Breast epithelium (tissue), 4 donors: ENCODE measurements around the gene DHRS12. TPM values are rescaled to one million over a fixed set of nuclear protein-coding genes. Genes with fewer than 3 reads are reported as not detected.
A peak's percentile ranks its signal among the peaks of the same experiment; 100 is the strongest.

ENCODE experiments used
- DNase-seq, 2 donors: peaks; one replicate each; pipeline ENCODE4 v3.0.0-alpha.2; 2019; ENCODE audit warnings: low spot score in 2 of 2
- H3K27ac ChIP-seq, 2 donors: fragments of 200-600 bp; sonication (generic) in 1 of 2; one replicate each; pipeline ENCODE4 v1.5.1; 2016 to 2019; ENCODE audit warnings: mild to moderate bottlenecking in 1 of 2
- H3K27me3 ChIP-seq, 2 donors: fragments of 200-600 bp; sonication (generic) in 1 of 2; one replicate each; pipeline versions ENCODE4 v1.5.1 to v1.6.0; 2017 to 2019; ENCODE audit warnings: control low read depth in 1 of 2, mild to moderate bottlenecking in 1 of 2
- H3K36me3 ChIP-seq: fragments of 200-600 bp; one replicate; pipeline ENCODE4 v1.5.1; 2019
- H3K4me1 ChIP-seq, 2 donors: fragments of 200-600 bp; sonication (generic); one replicate each; pipeline ENCODE4 v1.5.1; 2016 to 2019; ENCODE audit warnings: control low read depth in 1 of 2
- H3K4me3 ChIP-seq, 3 donors: fragments of 200-600 bp; sonication (generic); 1 replicate in 2 of 3; 2 replicates in 1 of 3; pipeline ENCODE4 v1.5.1; 2016 to 2019; ENCODE audit warnings: mild to moderate bottlenecking in 3 of 3, moderate library complexity in 2 of 3
- H3K9me3 ChIP-seq, 2 donors: fragments of 200-600 bp; sonication (generic) in 1 of 2; one replicate each; pipeline ENCODE4 v1.5.1; 2016 to 2019; ENCODE audit warnings: control low read depth in 1 of 2
- CTCF ChIP-seq, 3 donors: fragments of 450-650 bp; IDR thresholded peaks; one replicate each; pipeline ENCODE4 v1.5.1; 2016 to 2017; ENCODE audit warnings: antibody characterized with exemption in 3 of 3, mild to moderate bottlenecking in 3 of 3, moderate library complexity in 3 of 3
- POLR2A ChIP-seq: fragments of 450-650 bp; IDR thresholded peaks from one replicate; pipeline ENCODE4 v1.6.1; 2016; ENCODE audit warnings: antibody characterized with exemption, mild to moderate bottlenecking, moderate library complexity
- POLR2AphosphoS5 ChIP-seq, 3 donors: sonication (generic); formaldehyde crosslinking; IDR thresholded peaks; one replicate each; pipeline ENCODE4 v1.6.1; 2017; ENCODE audit warnings: antibody characterized with exemption in 3 of 3
- intact Hi-C: fragments of 100-400 bp; cut with DNase I; formaldehyde crosslinking; loops from one replicate; pipeline ENCODE4 v1.15.1; 2023; ENCODE audit warnings: low total_unique reads
- total RNA-seq, 3 donors: library from RNA; depleted of rRNA; stranded (reverse); fragments of >200 nt; gene quantifications; one replicate each; pipeline ENCODE4 v1.1.0, GENCODE V29; 2016

DHRS12 gene
- total RNA-seq, 3 donors from 2014 or later: 16.2 to 35.7 (median 16.4) TPM

GRCh38 chr13:51786425-51787265, 17.3 kb downstream of the DHRS12 start:
- peak overlapping the region; percentile 65 to 92 for H3K27ac ChIP-seq
- no peak for DNase-seq

GRCh38 chr13:51785712-51786424, 18.1 kb downstream of the DHRS12 start:
- peak overlapping the region in 1 of 3 donors; percentile 13 for H3K4me3 ChIP-seq
- DNase-seq: no peak
- H3K36me3 ChIP-seq: no peaks in the 10 kb centered on the region
- no peaks in the 10 kb centered on the region for H3K9me3 ChIP-seq
- H3K27me3 ChIP-seq: no peaks in the 10 kb centered on the region
- no peaks in the 10 kb centered on the region for H3K4me1 ChIP-seq
- TF ChIP-seq POLR2A (no peak), POLR2AphosphoS5 (IDR thresholded peaks at IDR 0.05) (peak; percentile 24 to 70 (median 27)), CTCF (IDR thresholded peaks at IDR 0.05) (no peak)
- intact Hi-C loops: no loop called here
- H3K27ac ChIP-seq: peak overlapping the region; percentile 65 to 92

More at GRCh38 chr13:51786425-51787265, 17.3 kb downstream of the DHRS12 start:
- intact Hi-C loops: no loop called here
- H3K4me3 ChIP-seq: peak overlapping the region in 1 of 3 donors; percentile 13
- H3K27me3 ChIP-seq: no peaks in the 10 kb centered on the region
- no peaks in the 10 kb centered on the region for H3K36me3 ChIP-seq
- H3K9me3 ChIP-seq: no peaks in the 10 kb centered on the region
- no peaks in the 10 kb centered on the region for H3K4me1 ChIP-seq
- no peak for TF ChIP-seq CTCF (IDR thresholded peaks at IDR 0.05)
- peak in 2 of 3 donors; percentile 12 to 13 for TF ChIP-seq POLR2AphosphoS5 (IDR thresholded peaks at IDR 0.05)

- DNase-seq: no peak
- Histone ChIP-seq H3K27me3 (no peaks in the 10 kb centered on the region), H3K36me3 (no peaks in the 10 kb centered on the region), H3K4me3 (no peak overlapping the region), H3K4me1 (no peaks in the 10 kb centered on the region), H3K27ac (peak overlapping the region in 1 of 2 donors; percentile 5), H3K9me3 (no peaks in the 10 kb centered on the region)
- no peak for TF ChIP-seq CTCF (IDR thresholded peaks at IDR 0.05)
- no peak for TF ChIP-seq POLR2A
- TF ChIP-seq POLR2AphosphoS5 (IDR thresholded peaks at IDR 0.05): no peak
- intact Hi-C loops: no loop called here
Measured at GRCh38 chr13:51784097-51784496, 19.9 kb downstream of the DHRS12 start.

- intact Hi-C loops: no loop called here
- no peak overlapping the region for H3K27ac ChIP-seq
- H3K27me3 ChIP-seq: no peaks in the 10 kb centered on the region
- H3K9me3 ChIP-seq: no peaks in the 10 kb centered on the region
- H3K36me3 ChIP-seq: no peaks in the 10 kb centered on the region
- H3K4me3 ChIP-seq: no peak overlapping the region
- DNase-seq: no peak
- no peaks in the 10 kb centered on the region for H3K4me1 ChIP-seq
- TF ChIP-seq POLR2AphosphoS5 (IDR thresholded peaks at IDR 0.05) (no peak), POLR2A (no peak), CTCF (IDR thresholded peaks at IDR 0.05) (no peak)
Measured at GRCh38 chr13:51783428-51784094, 20.4 kb downstream of the DHRS12 start.
